GDM1 (cell line): Measurements from ENCODE around the gene SUDS3.
"Not testable (repeated sequence)": the region's sequence is repeated elsewhere in the genome, so short reads cannot be mapped to it uniquely, and the experiment has no call there.

Source experiments
- DNase-seq: peaks from one replicate; lab custom pipeline; 2025; lab: John Stamatoyannopoulos, UW

SUDS3 gene, protein sequence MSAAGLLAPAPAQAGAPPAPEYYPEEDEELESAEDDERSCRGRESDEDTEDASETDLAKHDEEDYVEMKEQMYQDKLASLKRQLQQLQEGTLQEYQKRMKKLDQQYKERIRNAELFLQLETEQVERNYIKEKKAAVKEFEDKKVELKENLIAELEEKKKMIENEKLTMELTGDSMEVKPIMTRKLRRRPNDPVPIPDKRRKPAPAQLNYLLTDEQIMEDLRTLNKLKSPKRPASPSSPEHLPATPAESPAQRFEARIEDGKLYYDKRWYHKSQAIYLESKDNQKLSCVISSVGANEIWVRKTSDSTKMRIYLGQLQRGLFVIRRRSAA

DNA sequence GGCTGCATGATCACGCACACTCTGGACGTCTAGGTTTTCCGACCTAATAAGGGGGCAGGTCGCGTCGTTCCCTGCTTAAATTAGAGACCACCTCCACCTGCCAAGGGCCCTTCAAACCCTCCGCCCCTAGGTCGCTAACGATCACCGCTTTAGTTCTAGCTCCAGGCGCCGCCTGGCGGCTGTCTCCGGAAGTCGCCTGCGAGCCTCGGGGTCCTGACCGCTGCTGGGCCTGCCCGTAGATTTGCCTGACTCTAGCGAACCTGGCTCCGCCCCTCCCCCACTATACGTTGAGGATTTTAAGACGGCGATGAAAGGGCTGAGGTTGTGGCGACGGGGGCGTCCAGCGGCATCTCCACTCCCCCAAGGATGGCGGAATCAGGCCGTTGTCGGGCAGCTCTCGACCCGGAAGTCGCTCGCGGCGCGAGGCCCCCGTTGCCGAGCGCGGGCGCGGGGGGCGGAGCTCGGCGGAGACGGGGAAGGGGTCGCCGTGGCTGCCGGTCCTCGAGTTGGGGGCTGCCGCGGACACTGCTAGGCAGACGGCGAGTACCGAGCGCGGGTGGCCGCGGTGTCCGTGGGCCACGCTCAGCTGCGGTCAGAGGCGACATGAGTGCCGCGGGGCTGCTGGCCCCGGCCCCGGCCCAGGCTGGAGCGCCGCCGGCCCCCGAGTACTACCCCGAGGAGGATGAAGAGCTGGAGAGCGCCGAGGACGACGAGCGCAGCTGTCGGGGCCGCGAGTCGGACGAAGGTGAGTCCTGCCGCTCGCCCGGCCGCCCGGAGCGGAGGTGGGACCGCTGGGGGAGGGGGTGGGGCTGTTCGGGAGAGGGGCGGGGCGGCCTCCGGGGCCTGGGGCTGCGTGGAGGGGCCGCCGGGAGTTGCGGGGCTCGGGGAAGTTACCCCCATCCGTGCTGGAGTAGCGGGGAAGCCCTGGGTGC, at the start of gene SUDS3:
TSS of gene SUDS3 (plus strand) at position 467 of the 932 bp plus-strand sequence. CDS start at position 604, 137 bp downstream.
- DNase-seq = peak; percentile 72

DNA sequence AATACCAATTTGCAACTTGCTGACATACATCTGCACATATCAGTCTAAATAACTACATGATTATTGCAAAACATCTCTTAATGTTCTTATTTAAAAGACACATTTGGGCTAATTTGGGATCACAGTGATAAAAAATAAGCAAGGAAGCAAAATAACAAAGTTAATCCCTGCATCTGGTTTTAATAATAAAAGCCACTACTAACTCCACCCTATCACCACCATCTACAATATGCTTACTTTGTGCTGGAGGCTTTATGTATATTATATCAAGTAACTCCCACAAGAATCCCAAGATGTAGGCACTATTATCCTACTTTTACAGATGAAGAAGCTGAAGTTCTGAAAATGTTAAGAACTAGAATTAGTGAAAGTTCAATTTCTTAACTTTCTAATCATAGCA, 49.4 kb upstream of the SUDS3 start:
- no peak for DNase-seq

DNA sequence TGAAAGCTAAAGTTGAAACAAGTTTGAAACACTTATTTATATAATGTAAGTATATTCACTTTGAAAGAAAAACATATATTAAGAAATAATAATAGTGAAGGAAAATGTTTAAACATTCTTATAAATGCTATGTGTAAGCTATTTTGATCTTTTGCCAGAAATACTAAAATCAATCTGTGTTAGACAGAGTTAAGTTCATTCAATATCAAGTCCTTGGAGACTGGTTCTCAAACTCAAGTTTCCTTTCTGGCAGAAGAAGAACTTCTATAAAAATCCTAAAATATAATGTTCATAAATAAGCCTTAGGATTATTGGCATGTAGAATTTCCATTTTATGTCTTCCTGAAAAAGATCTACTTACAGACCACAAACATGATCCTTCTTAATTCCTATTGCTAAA, 49.0 kb upstream of the SUDS3 start:
- DNase-seq = no peak

DNA sequence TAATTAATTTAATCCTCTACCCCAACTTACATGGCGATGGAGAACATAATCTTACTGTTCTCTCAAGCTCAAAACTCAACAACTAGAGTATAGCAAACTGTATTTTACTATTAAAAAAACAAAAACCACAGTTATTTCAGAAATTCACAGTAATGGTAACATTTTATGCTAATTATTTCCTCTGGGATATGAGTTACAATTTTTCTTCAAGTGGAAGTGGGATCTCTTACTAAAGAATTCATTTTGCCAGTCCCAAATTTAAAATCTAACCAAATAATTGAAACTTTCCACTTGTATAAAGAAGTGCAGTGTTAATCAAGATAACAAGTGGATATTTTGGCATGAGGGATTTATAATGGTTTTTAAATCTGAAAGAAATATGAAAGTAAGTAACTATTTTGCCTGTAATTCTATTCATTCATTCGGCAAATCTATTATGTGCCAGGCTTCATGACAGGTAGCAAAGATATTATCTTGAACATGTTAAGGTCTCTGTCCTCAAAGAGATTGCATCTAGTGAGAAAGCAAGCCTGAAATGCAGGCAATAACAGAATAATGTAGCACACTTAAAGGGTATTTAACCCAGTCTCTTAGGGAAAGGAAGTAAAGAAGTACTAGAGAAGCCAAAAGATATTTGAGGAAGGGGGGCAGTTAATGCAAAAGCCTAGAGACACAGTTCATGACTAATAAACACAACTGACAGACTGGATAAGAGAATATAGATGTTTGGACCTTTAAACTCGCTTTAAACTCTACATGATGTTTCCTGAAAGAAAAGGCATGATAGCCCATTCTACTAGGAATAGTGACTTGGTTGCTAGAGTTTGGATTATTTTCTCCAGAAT, 47.6 kb upstream of the SUDS3 start:
- DNase-seq = no peak

DNA sequence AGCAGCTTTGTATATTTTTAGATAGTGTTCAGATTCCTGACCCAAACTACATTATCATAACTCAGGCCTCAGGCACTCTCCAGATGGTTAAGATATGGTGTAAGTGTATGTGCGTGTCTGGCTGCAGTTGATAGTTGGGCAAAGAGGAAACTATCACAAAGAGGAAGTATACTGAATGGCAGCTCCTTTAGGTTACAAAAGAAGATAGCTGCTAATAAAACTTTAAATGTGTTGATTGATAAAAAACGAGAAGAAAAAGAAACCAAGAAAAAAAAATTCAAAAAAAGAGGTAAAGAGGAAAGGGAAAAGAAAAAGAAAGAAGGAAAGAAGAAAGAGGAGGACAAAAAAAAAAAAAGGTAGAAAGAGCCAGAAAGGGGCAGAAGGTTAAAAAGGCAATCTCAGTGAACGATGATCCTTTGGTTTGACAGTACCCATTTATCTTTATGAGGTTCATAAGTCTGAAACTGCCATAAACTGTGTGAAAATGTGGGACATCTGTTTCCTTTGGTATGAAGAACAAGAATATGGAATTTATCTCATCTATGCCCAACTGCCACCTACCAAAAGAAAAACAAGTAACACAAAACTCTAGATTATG, 45.8 kb upstream of the SUDS3 start:
- DNase-seq = peak; percentile 84

DNA sequence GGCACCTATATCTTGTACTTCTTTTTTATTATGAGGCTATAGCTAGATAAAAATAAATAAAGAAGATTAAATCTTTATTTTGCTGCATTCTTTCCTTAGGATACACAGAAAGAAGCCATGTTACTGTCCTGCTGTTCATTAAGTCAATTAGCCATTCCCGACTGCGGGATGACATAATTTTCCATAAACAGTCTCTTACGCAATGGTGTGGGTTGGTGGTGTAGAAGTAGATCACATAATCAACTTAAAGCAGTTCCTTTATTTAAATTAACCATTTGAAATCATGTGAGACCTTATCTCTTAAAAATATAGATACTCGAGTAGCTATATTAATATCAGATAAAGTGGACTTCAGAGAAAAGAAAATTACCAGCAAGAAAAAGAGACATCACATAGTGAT, 43.8 kb upstream of the SUDS3 start:
- no peak for DNase-seq

DNA sequence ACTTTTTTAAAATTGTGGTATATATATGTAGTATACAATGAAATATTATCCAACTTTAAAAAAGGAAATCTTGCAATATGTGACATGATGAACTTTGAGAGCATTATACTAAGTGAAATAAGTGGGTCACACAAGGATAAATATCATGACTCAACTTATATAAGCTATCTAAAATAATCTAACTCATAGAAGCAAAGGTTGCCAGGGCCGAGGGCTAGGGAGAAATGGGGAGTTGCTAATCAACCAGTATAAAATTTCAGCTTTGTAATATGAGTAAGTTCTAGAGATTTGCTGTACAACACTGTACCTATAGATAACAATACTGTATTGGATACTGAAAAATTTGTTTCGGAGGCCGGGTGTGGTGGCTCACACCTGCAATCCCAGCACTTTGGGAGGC, 42.1 kb upstream of the SUDS3 start:
- DNase-seq = no peak

DNA sequence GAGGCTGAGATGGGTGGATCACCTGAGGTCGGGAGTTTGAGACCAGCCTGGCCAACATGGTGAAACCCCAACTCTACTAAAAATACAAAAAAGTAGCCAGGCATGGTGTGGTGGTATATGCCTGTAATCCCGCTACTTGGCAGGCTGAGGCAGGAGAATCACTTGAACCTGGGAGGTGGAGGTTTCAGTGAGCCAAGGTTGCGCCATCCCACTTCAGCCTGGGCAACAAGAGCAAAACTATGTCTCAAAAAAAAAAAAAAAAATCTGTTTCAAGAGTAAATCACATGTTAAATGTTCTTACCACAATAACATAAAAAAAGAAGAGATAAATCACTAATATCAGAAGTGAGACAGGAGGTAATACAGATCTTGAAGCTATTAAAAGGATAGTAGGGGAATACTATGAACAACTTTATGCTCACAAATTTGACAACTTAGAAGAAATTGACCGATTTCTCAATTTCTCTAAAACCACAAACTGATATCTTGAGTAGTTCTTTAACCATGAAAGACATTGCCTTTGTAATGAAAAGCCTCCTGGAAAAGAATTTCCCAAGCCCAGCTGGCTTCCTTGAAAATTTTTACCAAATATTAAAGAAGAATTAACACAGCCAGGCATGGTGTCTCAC, 41.3 kb upstream of the SUDS3 start:
- DNase-seq = no peak

- no peak for DNase-seq
These were observed 40.2 kb upstream of the SUDS3 start for GRCh38 chr12:118336123-118336522.

DNA sequence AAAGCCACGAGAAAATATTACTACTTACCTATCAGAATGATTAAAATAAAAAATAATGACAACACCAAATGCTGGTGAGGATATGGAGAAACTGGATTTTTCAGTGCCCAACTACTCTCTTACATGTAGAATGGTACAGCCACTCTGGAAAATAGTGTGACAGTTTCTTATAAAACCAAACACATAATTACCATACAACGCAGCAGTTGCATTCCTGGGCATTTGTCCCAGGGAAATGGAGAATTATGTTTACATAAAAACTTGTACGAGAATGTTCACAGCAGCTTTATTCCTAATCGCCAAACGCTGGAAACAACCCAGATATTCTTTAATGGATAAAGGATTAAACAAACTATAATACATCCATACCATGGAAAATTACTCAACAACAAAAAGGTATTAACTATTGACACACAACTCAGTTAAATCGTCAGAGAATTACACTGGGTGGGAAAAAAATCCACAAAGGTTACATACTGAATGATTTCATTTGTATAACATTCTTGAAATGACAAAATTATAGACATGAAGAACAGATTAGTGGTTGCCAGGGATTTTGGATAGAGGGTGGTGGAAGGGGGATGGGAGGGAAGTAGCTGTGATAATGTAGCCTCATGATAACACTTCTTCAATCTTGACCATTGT, 39.0 kb upstream of the SUDS3 start:
- DNase-seq = no peak

DNA sequence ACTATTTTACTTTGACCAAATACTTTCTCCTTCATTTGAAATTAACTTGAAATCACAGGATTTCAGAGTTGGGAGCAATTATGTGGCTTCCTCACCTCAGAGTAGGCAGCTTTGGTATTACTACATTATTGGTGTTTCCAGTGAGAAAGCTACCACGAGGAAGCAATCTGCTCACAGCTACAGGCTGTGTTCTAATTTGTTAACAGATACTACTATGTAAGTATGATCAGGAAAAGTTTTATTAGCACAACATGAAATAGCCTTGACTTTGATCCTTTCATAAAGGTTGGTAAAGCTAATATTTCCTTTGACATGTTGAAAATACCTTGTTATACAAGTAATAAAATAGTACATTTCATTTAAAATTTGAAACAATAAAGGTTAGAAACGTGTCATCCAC, 34.3 kb upstream of the SUDS3 start:
- no peak for DNase-seq

DNA sequence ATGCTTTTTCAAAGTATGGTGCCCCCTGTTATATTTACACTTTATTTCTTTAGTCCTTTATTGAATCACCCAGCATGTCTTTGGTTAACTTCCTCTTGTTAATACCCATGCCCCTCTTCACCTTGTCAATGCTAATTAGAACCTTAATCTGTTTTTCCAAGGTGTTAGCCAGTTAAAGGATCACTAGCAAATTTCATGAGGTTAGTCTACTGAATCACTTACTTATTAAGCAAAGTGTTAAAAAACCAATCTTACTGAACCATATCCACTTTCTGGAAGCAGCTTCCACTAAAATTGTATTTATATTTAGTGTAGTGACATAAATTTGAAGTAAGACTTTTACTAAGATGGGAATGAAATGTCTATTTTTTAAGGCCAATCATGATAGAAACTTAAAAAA, 31.5 kb upstream of the SUDS3 start:
- no peak for DNase-seq

- DNase-seq = peak; percentile 18
These were observed 31.0 kb upstream of the SUDS3 start for GRCh38 chr12:118345355-118345754.

DNA sequence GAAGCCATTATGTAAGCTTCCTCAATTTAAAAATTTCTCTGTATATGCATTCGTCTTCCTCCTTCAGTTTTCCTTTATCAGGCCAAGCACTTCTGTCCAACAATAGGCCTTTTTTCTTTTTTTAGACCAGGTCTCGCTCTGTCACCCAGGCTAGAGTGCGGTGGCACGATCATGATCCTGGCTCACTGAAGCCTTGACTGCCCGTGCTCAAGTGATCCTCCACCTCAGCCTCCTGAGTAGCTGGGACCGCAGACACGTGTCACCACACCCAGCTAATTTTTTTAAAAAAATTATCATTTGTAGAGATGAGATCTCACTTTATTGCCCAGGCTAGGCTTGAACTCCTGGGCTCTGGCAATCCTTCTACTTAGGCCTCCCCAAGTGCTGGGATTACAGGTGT, 29.5 kb upstream of the SUDS3 start:
- DNase-seq = no peak

DNA sequence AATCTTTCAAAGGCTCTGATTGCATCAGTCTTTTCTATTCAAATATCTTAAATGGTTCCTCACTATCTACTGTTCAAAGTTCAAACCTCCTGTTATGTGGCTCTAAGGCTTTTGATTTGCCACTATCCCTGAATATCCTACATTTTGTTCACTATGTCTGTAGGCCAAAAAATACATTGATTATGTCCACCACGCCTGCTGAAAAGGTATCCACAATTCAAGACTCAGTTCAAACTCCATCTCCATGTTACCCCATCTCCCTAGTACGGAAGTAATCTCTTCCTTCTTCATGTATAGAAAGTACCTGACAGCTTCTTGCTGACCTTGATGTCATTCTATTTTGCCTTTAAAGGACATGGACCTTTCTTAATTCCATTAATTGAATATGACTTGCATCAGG, 28.4 kb upstream of the SUDS3 start:
- no peak for DNase-seq

DNA sequence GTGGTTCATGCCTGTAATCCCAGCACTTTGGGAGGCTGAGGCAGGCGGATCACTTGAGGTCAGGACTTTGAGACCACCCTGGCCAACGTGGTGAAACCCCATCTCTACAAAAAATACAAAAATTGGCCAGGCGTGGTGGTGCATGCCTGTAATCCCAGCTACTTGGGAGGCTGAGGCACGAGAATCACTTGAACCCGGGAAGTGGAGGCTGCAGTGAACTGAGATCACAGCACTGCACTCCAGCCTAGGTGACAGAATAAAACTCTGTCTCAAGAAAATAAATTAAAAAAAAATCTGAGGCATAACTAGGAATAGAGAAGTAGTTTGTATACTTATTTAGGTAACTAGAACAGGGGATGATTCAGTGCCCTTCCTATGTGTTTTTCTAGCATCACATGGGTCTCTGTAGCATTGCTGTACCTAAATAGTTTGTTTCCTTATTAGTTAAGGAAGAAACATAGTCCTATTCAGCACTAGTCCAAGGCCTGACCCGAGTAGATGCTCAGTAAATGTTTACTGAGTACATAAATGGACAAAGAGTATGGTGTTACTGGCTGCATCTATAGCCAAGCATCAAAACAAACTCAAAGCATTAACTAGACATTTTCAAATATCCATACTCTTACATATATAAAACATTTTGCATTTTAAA, 25.3 kb upstream of the SUDS3 start:
- no peak for DNase-seq

GRCh38 chr12:118353721-118354120, 22.6 kb upstream of the SUDS3 start:
- DNase-seq = no peak

DNA sequence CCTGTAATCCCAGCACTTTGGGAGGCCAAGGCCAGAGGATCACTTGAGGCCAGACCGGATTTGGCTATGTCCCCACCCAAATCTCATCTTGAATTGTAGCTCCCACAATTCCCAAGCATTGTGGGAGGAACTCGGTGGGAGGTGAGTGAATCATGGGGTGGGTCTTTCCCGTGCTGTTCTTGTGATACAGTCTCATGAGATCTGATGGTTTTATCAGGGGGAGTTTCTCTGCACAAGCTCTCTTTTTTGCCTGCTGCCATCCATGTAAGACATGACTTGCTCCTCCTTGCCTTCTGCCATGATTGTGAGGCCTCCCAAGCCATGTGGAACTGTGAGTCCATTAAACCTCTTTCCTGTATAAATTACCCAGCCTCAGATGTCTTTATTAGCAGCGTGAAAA, 21.9 kb upstream of the SUDS3 start:
- DNase-seq = not testable (repeated sequence)

GRCh38 chr12:118354903-118355302, 21.5 kb upstream of the SUDS3 start:
- no peak for DNase-seq

- no peak for DNase-seq
These were observed 20.5 kb upstream of the SUDS3 start for GRCh38 chr12:118355843-118356242.
